Thoracic aorta (tissue), 2 donors: ENCODE data around the gene KCTD21. TPM values are rescaled to one million over a fixed set of nuclear protein-coding genes. Genes with fewer than 3 reads are reported as not detected.
A peak's percentile ranks its signal among the peaks of the same experiment; 100 is the strongest.

Experiments used
- ATAC-seq: fragments of 150-250 bp; one replicate; pipeline ENCODE4 v1.8.0; 2017; ENCODE audit warnings: low read depth; ENCODE audit not compliant: insufficient number of reproducible peaks, low FRiP score
- DNase-seq: peaks from one replicate; pipeline ENCODE4 v3.0.0-alpha.2; 2020; ENCODE audit warnings: low spot score
- H3K27ac ChIP-seq, 2 donors: fragments of 200-600 bp; sonication (generic); 1 replicate in 1 of 2; 2 replicates in 1 of 2; pipeline ENCODE4 v1.5.1; 2016; ENCODE audit warnings: mild to moderate bottlenecking in 2 of 2, moderate library complexity in 2 of 2
- H3K27me3 ChIP-seq: fragments of 200-600 bp; sonication (generic); replicated peaks from 2 replicates; pipeline ENCODE4 v1.6.0; 2016; ENCODE audit warnings: mild to moderate bottlenecking; ENCODE audit not compliant: insufficient read depth
- H3K36me3 ChIP-seq: fragments of 200-600 bp; sonication (generic); one replicate; pipeline ENCODE4 v1.5.1; 2016
- H3K4me1 ChIP-seq, 2 donors: fragments of 200-600 bp; sonication (generic); 1 replicate in 1 of 2; 2 replicates in 1 of 2; pipeline versions ENCODE4 v1.5.1 to v1.6.0; 2016; ENCODE audit warnings: low read depth in 2 of 2, mild to moderate bottlenecking in 1 of 2; ENCODE audit not compliant: control insufficient read depth in 1 of 2
- H3K4me3 ChIP-seq: fragments of 200-600 bp; sonication (generic); 2 replicates; pipeline ENCODE4 v1.5.1; 2016; ENCODE audit warnings: mild to moderate bottlenecking
- H3K9me3 ChIP-seq: fragments of 200-600 bp; sonication (generic); 2 replicates; pipeline ENCODE4 v1.5.1; 2016
- CTCF ChIP-seq: fragments of 200-600 bp; sonication (generic); IDR thresholded peaks from one replicate; pipeline ENCODE4 v1.5.1; 2019; ENCODE audit warnings: antibody characterized with exemption
- total RNA-seq, 2 donors: library from RNA; depleted of rRNA; stranded (reverse); fragments of >200 nt; gene quantifications; one replicate each; pipeline versions ENCODE4 v1.1.0 to v1.2.3, GENCODE V29; 2016

The KCTD21 gene
- total RNA-seq, 2 donors from 2014 or later, result 9.1 to 13.7 TPM

- Histone ChIP-seq H3K27ac (peak overlapping the region; percentile 61 to 70), H3K4me1 (peaks cover 6 to 58% of the 10 kb centered on the region in 2 donors), H3K9me3 (no peaks in the 10 kb centered on the region), H3K36me3 (no peaks in the 10 kb centered on the region), H3K27me3 (no peaks in the 10 kb centered on the region), H3K4me3 (no peak overlapping the region)
- no peak for TF ChIP-seq CTCF
- ATAC-seq, result no peak
- DNase-seq, result no peak
Observed at GRCh38 chr11:78161962-78162371, 26.5 kb downstream of the KCTD21 start.

- Histone ChIP-seq H3K27me3 (no peaks in the 10 kb centered on the region), H3K36me3 (no peaks in the 10 kb centered on the region), H3K4me1 (peaks cover 6 to 57% of the 10 kb centered on the region in 2 donors), H3K9me3 (no peaks in the 10 kb centered on the region), H3K4me3 (no peak overlapping the region), H3K27ac (peak overlapping the region; percentile 61 to 70)
- ATAC-seq, result no peak
- TF ChIP-seq CTCF, result no peak
- DNase-seq, result no peak
Observed at GRCh38 chr11:78161346-78161745, 27.1 kb downstream of the KCTD21 start.

GRCh38 chr11:78160557-78160956 lies 27.9 kb downstream of the KCTD21 start:
- Histone ChIP-seq H3K36me3 (no peaks in the 10 kb centered on the region), H3K4me3 (no peak overlapping the region), H3K27ac (peak overlapping the region; percentile 61 to 70), H3K9me3 (no peaks in the 10 kb centered on the region), H3K27me3 (no peaks in the 10 kb centered on the region), H3K4me1 (peaks cover 6 to 65% of the 10 kb centered on the region in 2 donors)
- no peak for TF ChIP-seq CTCF
- ATAC-seq, result no peak
- DNase-seq, result no peak

GRCh38 chr11:78158987-78159652 lies 29.3 kb downstream of the KCTD21 start:
- Histone ChIP-seq H3K36me3 (no peaks in the 10 kb centered on the region), H3K27me3 (no peaks in the 10 kb centered on the region), H3K4me1 (peaks cover 6 to 59% of the 10 kb centered on the region in 2 donors), H3K4me3 (no peak overlapping the region), H3K9me3 (no peaks in the 10 kb centered on the region), H3K27ac (peak overlapping the region; percentile 61 to 70)
- no peak for ATAC-seq
- DNase-seq, result no peak
- no peak for TF ChIP-seq CTCF

- TF ChIP-seq CTCF, result no peak
- DNase-seq (no peak), ATAC-seq (no peak)
- no peak overlapping the region for H3K4me3 ChIP-seq
- H3K9me3 ChIP-seq, result no peaks in the 10 kb centered on the region
- no peaks in the 10 kb centered on the region for H3K36me3 ChIP-seq
- H3K4me1 ChIP-seq, result peaks cover 6 to 33% of the 10 kb centered on the region in 2 donors
- H3K27ac ChIP-seq, result peak overlapping the region in 1 of 2 donors; percentile 54
- no peaks in the 10 kb centered on the region for H3K27me3 ChIP-seq
Observed at GRCh38 chr11:78156127-78156844, 32.1 kb downstream of the KCTD21 start.
